ENCODE measurements around the gene FAM50B. TPM values are rescaled to one million over a fixed set of nuclear protein-coding genes. Genes with fewer than 3 reads are reported as not detected.

Gene FAM50B
- polyA plus RNA-seq, 1 donor from 2014 or later, result 0.79 TPM

GRCh38 chr6:3841711-3842565 is 7.2 kb upstream of the FAM50B start:
- no peak for TF ChIP-seq REST (IDR thresholded peaks at IDR 0.05; ENCODE audit: borderline replicate concordance)
- no peak for TF ChIP-seq SMC3 (conservative IDR thresholded peaks at IDR 0.05; ENCODE audit: poor library complexity)
- no peak for TF ChIP-seq EZH2 (IDR thresholded peaks at IDR 0.05; ENCODE audit: borderline replicate concordance, insufficient read depth, low read length, poor library complexity, severe bottlenecking)
- no peak for TF ChIP-seq RAD21 (conservative IDR thresholded peaks at IDR 0.05)
- TF ChIP-seq, protein P1, sequence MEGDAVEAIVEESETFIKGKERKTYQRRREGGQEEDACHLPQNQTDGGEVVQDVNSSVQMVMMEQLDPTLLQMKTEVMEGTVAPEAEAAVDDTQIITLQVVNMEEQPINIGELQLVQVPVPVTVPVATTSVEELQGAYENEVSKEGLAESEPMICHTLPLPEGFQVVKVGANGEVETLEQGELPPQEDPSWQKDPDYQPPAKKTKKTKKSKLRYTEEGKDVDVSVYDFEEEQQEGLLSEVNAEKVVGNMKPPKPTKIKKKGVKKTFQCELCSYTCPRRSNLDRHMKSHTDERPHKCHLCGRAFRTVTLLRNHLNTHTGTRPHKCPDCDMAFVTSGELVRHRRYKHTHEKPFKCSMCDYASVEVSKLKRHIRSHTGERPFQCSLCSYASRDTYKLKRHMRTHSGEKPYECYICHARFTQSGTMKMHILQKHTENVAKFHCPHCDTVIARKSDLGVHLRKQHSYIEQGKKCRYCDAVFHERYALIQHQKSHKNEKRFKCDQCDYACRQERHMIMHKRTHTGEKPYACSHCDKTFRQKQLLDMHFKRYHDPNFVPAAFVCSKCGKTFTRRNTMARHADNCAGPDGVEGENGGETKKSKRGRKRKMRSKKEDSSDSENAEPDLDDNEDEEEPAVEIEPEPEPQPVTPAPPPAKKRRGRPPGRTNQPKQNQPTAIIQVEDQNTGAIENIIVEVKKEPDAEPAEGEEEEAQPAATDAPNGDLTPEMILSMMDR (IDR thresholded peaks at IDR 0.05; ENCODE audit: poor library complexity, severe bottlenecking), result no peak
- no peak for TF ChIP-seq EP300 (conservative IDR thresholded peaks at IDR 0.05; ENCODE audit: poor library complexity, severe bottlenecking)
- TF ChIP-seq TAF1 (IDR thresholded peaks at IDR 0.05; ENCODE audit: low read depth), result no peak
- no peak for TF ChIP-seq POLR2AphosphoS5 (IDR thresholded peaks at IDR 0.05)
- no peak for TF ChIP-seq MXI1 (conservative IDR thresholded peaks at IDR 0.05; ENCODE audit: poor library complexity, severe bottlenecking)
- Histone ChIP-seq H3K27me3 (ENCODE audit: insufficient read depth, low read depth, low read length) (no peaks in the 10 kb centered on the region), H3K27ac (ENCODE audit: low read length) (no peak overlapping the region), H3K9ac (ENCODE audit: low read length) (no peak overlapping the region), H3K9me2 (ENCODE audit: insufficient read depth, low read length) (no peaks in the 10 kb centered on the region), H4K20me1 (ENCODE audit: insufficient read depth) (no peaks in the 10 kb centered on the region), H3K9me3 (ENCODE audit: low read length) (no peaks in the 10 kb centered on the region), H2AFZ (ENCODE audit: low read depth, low read length) (no peak overlapping the region), H3K4me3 (ENCODE audit: low read length) (no peak overlapping the region), H3K79me2 (replicated peaks; ENCODE audit: insufficient read depth, low read length) (no peaks in the 10 kb centered on the region), H3F3A (ENCODE audit: insufficient read depth, low read length, poor library complexity, severe bottlenecking) (no peaks in the 10 kb centered on the region), H3K4me2 (ENCODE audit: low read length) (no peak overlapping the region), H3K36me3 (ENCODE audit: insufficient read depth, low read length) (no peaks in the 10 kb centered on the region)

- no peak overlapping the region for H3K4me2 ChIP-seq (ENCODE audit: low read length)
- H3K9me2 ChIP-seq (ENCODE audit: insufficient read depth, low read length), result no peaks in the 10 kb centered on the region
- H3F3A ChIP-seq (ENCODE audit: insufficient read depth, low read length, poor library complexity, severe bottlenecking), result no peaks in the 10 kb centered on the region
- no peaks in the 10 kb centered on the region for H3K9me3 ChIP-seq (ENCODE audit: low read length)
- TF ChIP-seq EP300 (conservative IDR thresholded peaks at IDR 0.05; ENCODE audit: poor library complexity, severe bottlenecking) (no peak), EZH2 (IDR thresholded peaks at IDR 0.05; ENCODE audit: borderline replicate concordance, insufficient read depth, low read length, poor library complexity, severe bottlenecking) (no peak), RAD21 (conservative IDR thresholded peaks at IDR 0.05) (no peak), POLR2AphosphoS5 (IDR thresholded peaks at IDR 0.05) (no peak), MXI1 (conservative IDR thresholded peaks at IDR 0.05; ENCODE audit: poor library complexity, severe bottlenecking) (no peak), REST (IDR thresholded peaks at IDR 0.05; ENCODE audit: borderline replicate concordance) (no peak), TAF1 (IDR thresholded peaks at IDR 0.05; ENCODE audit: low read depth) (no peak), SMC3 (conservative IDR thresholded peaks at IDR 0.05; ENCODE audit: poor library complexity) (no peak)
- TF ChIP-seq, protein P1 (IDR thresholded peaks at IDR 0.05; ENCODE audit: poor library complexity, severe bottlenecking), result no peak
- no peak overlapping the region for H3K4me3 ChIP-seq (ENCODE audit: low read length)
- no peaks in the 10 kb centered on the region for H3K36me3 ChIP-seq (ENCODE audit: insufficient read depth, low read length)
- H2AFZ ChIP-seq (ENCODE audit: low read depth, low read length), result no peak overlapping the region
- no peaks in the 10 kb centered on the region for H3K79me2 ChIP-seq (replicated peaks; ENCODE audit: insufficient read depth, low read length)
- no peak overlapping the region for H3K27ac ChIP-seq (ENCODE audit: low read length)
- H4K20me1 ChIP-seq (ENCODE audit: insufficient read depth), result no peaks in the 10 kb centered on the region
- H3K27me3 ChIP-seq (ENCODE audit: insufficient read depth, low read depth, low read length), result no peaks in the 10 kb centered on the region
- H3K9ac ChIP-seq (ENCODE audit: low read length), result no peak overlapping the region
Measured at GRCh38 chr6:3843379-3844096, 5.6 kb upstream of the FAM50B start.
